Endodermal cell (in vitro differentiated cells): ENCODE results near the gene C12orf56. TPM values are rescaled to one million over a fixed set of nuclear protein-coding genes. Genes with fewer than 3 reads are reported as not detected.

Experiments used
- DNase-seq: peaks from one replicate; pipeline ENCODE4 v3.0.0-alpha.2; 2017
- H3K27ac ChIP-seq: 2 replicates; pipeline ENCODE4 v1.5.1; 2013; ENCODE audit warnings: mild to moderate bottlenecking, low read depth, low read length, moderate library complexity
- H3K27me3 ChIP-seq: 2 replicates; pipeline ENCODE4 v1.6.1; 2013; ENCODE audit warnings: mild to moderate bottlenecking, low read length, moderate library complexity; ENCODE audit not compliant: insufficient read depth, control insufficient read depth, poor library complexity, severe bottlenecking
- H3K36me3 ChIP-seq: 2 replicates; pipeline ENCODE4 v1.7.0; 2013; ENCODE audit warnings: mild to moderate bottlenecking, low read length, moderate library complexity; ENCODE audit not compliant: control insufficient read depth, insufficient read depth
- H3K4me1 ChIP-seq: one replicate; pipeline ENCODE4 v1.7.0; 2013; ENCODE audit warnings: low read length; ENCODE audit not compliant: control insufficient read depth, insufficient read depth
- H3K4me3 ChIP-seq: 2 replicates; pipeline ENCODE4 v1.5.1; 2013; ENCODE audit warnings: mild to moderate bottlenecking, low read length, moderate library complexity
- H3K9ac ChIP-seq: 2 replicates; pipeline ENCODE4 v1.6.1; 2013; ENCODE audit warnings: mild to moderate bottlenecking, low read length, moderate library complexity; ENCODE audit not compliant: poor library complexity, severe bottlenecking; ENCODE audit errors: extremely low read depth
- H3K9me3 ChIP-seq: 2 replicates; pipeline ENCODE4 v1.6.1; 2013; ENCODE audit warnings: mild to moderate bottlenecking, low read length, moderate library complexity; ENCODE audit not compliant: control insufficient read depth
- H3K27ac Mint-ChIP-seq: 2 replicates; pipeline ENCODE4 v1.8.0; 2020; ENCODE audit warnings: mixed read lengths
- H3K27me3 Mint-ChIP-seq: 2 replicates; pipeline ENCODE4 v1.8.0; 2021; ENCODE audit warnings: mild to moderate bottlenecking, mixed read lengths; ENCODE audit not compliant: insufficient read depth
- H3K36me3 Mint-ChIP-seq: 2 replicates; pipeline ENCODE4 v1.8.0; 2020; ENCODE audit warnings: low read depth, mixed read lengths
- H3K4me1 Mint-ChIP-seq: 2 replicates; pipeline ENCODE4 v1.8.0; 2020; ENCODE audit warnings: mixed read lengths
- H3K4me3 Mint-ChIP-seq: 2 replicates; pipeline ENCODE4 v1.8.0; 2020; ENCODE audit warnings: mild to moderate bottlenecking, moderate library complexity, mixed read lengths
- H3K9me3 Mint-ChIP-seq: 2 replicates; pipeline ENCODE4 v1.8.0; 2020; ENCODE audit warnings: mild to moderate bottlenecking, mixed read lengths
- CTCF ChIP-seq: fragments of 200-600 bp; sonication (generic); conservative IDR thresholded peaks from 2 replicates; pipeline ENCODE4 v1.5.0; 2021; ENCODE audit warnings: antibody characterized with exemption, mild to moderate bottlenecking
- WGBS, 2 experiments: methylation state at CpG; one replicate each; pipeline versions ENCODE4 v1.1.5 to v1.1.7; 2013; ENCODE audit warnings: missing lambda C conversion rate in 2 of 2, mixed read lengths in 1 of 2; ENCODE audit not compliant: insufficient coverage in 1 of 2, insufficient read length in 1 of 2; 5-methylcytosine and 5-hydroxymethylcytosine counted together
- long read RNA-seq, 4 experiments: library from polyadenylated mRNA in 2 of 4; library from RNA in 1 of 4; library from capped mRNA in 1 of 4; stranded (forward) in 3 of 4; unstranded in 1 of 4; transcript quantifications; one replicate each; pipeline ENCODE4 v2.0.0, GENCODE V29; 2020 to 2021; ENCODE audit warnings: inconsistent platforms in 1 of 4
- polyA plus RNA-seq, 2 experiments: library from polyadenylated mRNA; stranded (reverse); fragments of 50-300 nt; gene quantifications; one replicate each; pipeline ENCODE4 v1.2.3, GENCODE V29; 2013
- total RNA-seq, 2 donors: library from RNA; stranded (reverse); fragmentation: NEBNext Ultra II Directional in 1 of 2; extraction: Animal tissue kit (Norgen Biotek cat#: 25700) in 1 of 2; gene quantifications; 2 replicates in 1 of 2; 3 replicates in 1 of 2; pipeline ENCODE4 v1.2.1, GENCODE V29; 2021

Gene C12orf56
- total RNA-seq: 1 to 10 TPM in 1 of 2 donors, under 1 TPM in 1; 0.77 to 3.0 TPM
- 0.75 TPM for polyA plus RNA-seq (2013, experiment 1 of 2)
- 0.41 TPM for polyA plus RNA-seq (2013, experiment 2 of 2)
- long read RNA-seq, experiment 1: 0 reads
- long read RNA-seq, experiment 2: 0 reads
- long read RNA-seq, experiment 3, partial matches to known transcripts: 1 of 10 reads
- long read RNA-seq, experiment 3, other reads (novel, unspliced or antisense): 9 of 10 reads
- long read RNA-seq, experiment 4, partial matches to known transcripts: 0 of 2 reads
- long read RNA-seq, experiment 4, other reads (novel, unspliced or antisense): 1 of 2 reads

- peak; percentile 25 for TF ChIP-seq CTCF
- Mint-ChIP-seq H3K4me3 (peak within 1 kb of the TSS; percentile 51), H3K9me3 (no peaks in the 10 kb centered on the region), H3K4me1 (no peaks in the 10 kb centered on the region), H3K27ac (no peak within 1 kb of the TSS), H3K36me3 (no peaks in the 10 kb centered on the region), H3K27me3 (peaks cover 21% of the 10 kb centered on the region)
- no peak within 1 kb of the TSS for H3K9ac ChIP-seq
- H3K4me3 ChIP-seq: no peak within 1 kb of the TSS
- no peaks in the 10 kb centered on the region for H3K9me3 ChIP-seq
- H3K36me3 ChIP-seq: no peaks in the 10 kb centered on the region
- 60 to 73% methylated on average over 40 to 66 of the region's 66 CpGs for WGBS, 2 experiments
- no peaks in the 10 kb centered on the region for H3K27me3 ChIP-seq
- DNase-seq: peak; percentile 85
- no peak within 1 kb of the TSS for H3K27ac ChIP-seq
- no peaks in the 10 kb centered on the region for H3K4me1 ChIP-seq
Measured at GRCh38 chr12:64390275-64390851, at the start of gene C12orf56. TSS of gene C12orf56 (minus strand) at chr12:64390758. CDS start at chr12:64390565, 193 bp downstream.

GRCh38 chr12:64440100-64440499 lies 49.5 kb upstream of the C12orf56 start:
- Mint-ChIP-seq H3K9me3 (no peaks in the 10 kb centered on the region), H3K4me1 (no peaks in the 10 kb centered on the region), H3K27me3 (no peaks in the 10 kb centered on the region), H3K36me3 (peaks cover 75% of the 10 kb centered on the region), H3K4me3 (no peak overlapping the region), H3K27ac (no peak overlapping the region)
- H3K9ac ChIP-seq: no peak overlapping the region
- no peak overlapping the region for H3K4me3 ChIP-seq
- H3K9me3 ChIP-seq: no peaks in the 10 kb centered on the region
- H3K27me3 ChIP-seq: no peaks in the 10 kb centered on the region
- peaks cover 91% of the 10 kb centered on the region for H3K36me3 ChIP-seq
- no peaks in the 10 kb centered on the region for H3K4me1 ChIP-seq
- DNase-seq: no peak
- WGBS, 2 experiments: 88 to 93% methylated on average over 1 of the region's 1 CpG
- H3K27ac ChIP-seq: no peak overlapping the region
- TF ChIP-seq CTCF: no peak

- H3K9ac ChIP-seq: no peak overlapping the region
- H3K36me3 ChIP-seq: peaks cover 91% of the 10 kb centered on the region
- no peaks in the 10 kb centered on the region for H3K27me3 ChIP-seq
- H3K27me3 Mint-ChIP-seq: no peaks in the 10 kb centered on the region
- no peaks in the 10 kb centered on the region for H3K9me3 Mint-ChIP-seq
- no peak for DNase-seq
- H3K4me3 ChIP-seq: no peak overlapping the region
- no peak overlapping the region for H3K4me3 Mint-ChIP-seq
- H3K27ac ChIP-seq: no peak overlapping the region
- H3K4me1 ChIP-seq: no peaks in the 10 kb centered on the region
- WGBS, 2 experiments: 94 to 96% methylated on average over 3 to 5 of the region's 5 CpGs
- no peak for TF ChIP-seq CTCF
- H3K9me3 ChIP-seq: no peaks in the 10 kb centered on the region
- H3K4me1 Mint-ChIP-seq: no peaks in the 10 kb centered on the region
- no peak overlapping the region for H3K27ac Mint-ChIP-seq
- peaks cover 86% of the 10 kb centered on the region for H3K36me3 Mint-ChIP-seq
Measured at GRCh38 chr12:64433915-64434314, 43.4 kb upstream of the C12orf56 start.
